T-helper 22 cell (primary cell): ENCODE results near the gene LRRC8C.

Experiments used
- DNase-seq: peaks from one replicate; pipeline ENCODE4 v3.0.0-alpha.2; 2020; ENCODE audit warnings: low read depth

LRRC8C gene

GRCh38 chr1:89732643-89733222, 99.8 kb downstream of the LRRC8C start:
- DNase-seq: no peak

GRCh38 chr1:89733748-89734147, 100.8 kb downstream of the LRRC8C start:
- DNase-seq: no peak

GRCh38 chr1:89734442-89734841, 101.5 kb downstream of the LRRC8C start:
- no peak for DNase-seq

GRCh38 chr1:89735479-89735878, 102.6 kb downstream of the LRRC8C start:
- DNase-seq: no peak

DNA sequence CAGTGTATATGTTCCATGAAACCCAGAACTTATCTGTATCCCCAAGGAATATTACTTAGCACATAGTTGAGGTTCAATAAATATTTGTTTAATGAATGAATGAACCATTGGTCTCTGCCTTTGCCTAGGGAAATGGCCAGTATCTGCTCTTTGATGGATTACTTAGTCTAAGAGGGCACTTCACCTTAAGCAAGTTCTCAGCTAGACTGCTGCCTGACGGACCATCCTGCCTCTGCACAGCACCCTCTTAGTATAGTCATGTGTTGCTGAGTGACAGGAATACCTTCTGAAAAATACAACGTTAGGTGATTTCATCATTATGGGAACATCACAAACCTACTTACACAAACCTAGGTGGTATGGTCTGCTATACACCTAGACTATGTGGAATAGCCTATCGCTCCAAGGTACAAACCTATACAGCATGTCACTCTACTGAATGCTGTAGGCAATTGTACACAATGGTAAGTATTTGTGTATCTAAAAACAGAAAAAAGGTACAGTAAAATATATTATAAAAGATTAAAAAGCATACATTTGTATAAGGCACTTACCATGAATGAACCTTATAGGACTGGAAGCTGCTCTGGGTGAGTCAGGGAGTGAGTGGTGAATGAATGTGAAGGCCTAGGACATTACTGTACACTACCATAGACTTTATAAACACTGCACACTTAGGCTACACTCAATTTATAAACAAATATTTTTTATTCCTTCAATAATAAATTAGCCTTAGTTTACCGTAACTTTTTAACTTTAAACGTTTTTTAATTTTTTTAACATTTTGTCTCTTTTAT, 104.2 kb downstream of the LRRC8C start:
- no peak for DNase-seq

- DNase-seq: no peak
These were observed 105.1 kb downstream of the LRRC8C start for GRCh38 chr1:89737985-89738510.

GRCh38 chr1:89739013-89739843, 106.3 kb downstream of the LRRC8C start:
- no peak for DNase-seq

DNA sequence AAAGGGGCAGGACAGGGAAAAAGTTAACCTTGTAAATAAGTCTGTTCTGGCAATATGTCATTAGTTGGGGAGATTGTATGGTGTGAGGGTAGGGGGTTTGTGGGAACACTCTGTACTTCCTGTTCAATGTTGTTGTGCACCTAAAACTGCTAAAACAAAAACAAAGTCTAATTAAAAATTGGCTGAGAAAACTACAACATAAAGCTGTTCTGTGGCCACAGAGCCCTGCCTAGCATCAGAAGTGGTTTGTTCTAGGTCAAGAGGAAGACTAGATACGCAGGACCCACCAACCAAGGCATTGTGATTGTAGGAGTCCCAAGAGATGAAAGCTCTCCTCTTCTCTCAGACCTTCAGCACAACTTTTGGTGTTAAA, 106.9 kb downstream of the LRRC8C start:
- DNase-seq: no peak

DNA sequence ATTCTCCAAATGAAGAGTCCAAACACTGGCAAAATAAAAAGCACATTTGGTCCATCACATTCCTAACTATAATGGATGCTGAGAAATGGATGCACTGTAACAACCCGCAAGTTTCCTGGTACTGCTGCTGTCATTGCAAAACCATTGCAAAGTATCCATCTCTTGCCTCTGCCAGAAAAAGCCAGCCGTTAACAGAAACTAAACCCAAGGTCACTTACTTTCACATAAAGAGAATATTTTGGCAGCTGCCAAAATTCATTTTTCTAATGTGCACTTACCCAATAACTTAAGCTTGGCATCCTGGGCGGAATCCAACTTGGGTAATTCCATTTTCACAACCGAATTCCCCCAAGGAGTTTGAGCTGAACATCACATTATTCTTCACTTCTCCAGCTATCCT, 110.9 kb downstream of the LRRC8C start:
- DNase-seq: no peak

- DNase-seq: no peak
These were observed 113.7 kb downstream of the LRRC8C start for GRCh38 chr1:89746424-89747149.

- no peak for DNase-seq
These were observed 120.8 kb downstream of the LRRC8C start for GRCh38 chr1:89753761-89754160.

DNA sequence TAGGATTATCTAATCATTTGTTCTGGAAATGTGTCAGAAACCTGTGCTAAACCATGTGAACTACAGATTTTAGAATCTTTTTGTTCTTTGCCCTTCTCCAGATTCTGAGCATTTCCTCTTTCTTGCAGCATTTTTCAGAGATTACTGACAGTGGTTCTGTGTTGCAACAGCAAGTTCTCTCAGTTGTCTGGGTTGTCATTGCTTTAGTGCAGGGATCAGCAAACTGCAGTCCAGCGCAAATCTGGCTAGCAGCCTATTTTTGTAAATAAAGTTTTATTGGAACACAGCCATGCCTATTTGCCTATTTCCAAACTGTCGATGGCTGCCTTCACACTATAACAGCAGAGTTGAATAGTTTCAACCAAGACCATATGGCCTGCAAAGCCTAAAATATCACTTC, 121.6 kb downstream of the LRRC8C start:
- no peak for DNase-seq

GRCh38 chr1:89755591-89755990, 122.7 kb downstream of the LRRC8C start:
- DNase-seq: no peak

GRCh38 chr1:89757532-89757931, 124.6 kb downstream of the LRRC8C start:
- DNase-seq: no peak

- no peak for DNase-seq
These were observed 125.2 kb downstream of the LRRC8C start for GRCh38 chr1:89758156-89758555.

GRCh38 chr1:89759036-89759435, 126.1 kb downstream of the LRRC8C start:
- DNase-seq: no peak

DNA sequence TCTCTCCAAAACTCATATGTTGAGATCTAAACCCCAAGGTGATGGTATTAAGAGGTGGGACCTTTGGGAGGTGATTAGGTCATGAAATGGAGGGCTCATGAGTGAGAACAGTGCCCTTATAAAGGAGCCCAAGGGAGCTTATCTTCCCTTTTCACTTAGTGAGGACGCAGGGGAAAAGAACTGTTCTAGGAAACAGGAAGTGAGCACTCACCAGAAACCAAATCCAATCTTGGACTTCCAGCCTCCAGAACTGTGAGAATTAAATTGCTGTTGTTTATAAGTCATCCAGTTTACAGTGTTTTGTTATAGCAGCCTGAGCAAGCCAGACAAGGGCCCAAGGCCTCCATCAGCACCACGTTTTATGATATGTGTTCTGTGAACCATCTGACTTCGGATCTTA, 127.6 kb downstream of the LRRC8C start:
- no peak for DNase-seq

GRCh38 chr1:89761338-89761737, 128.4 kb downstream of the LRRC8C start:
- no peak for DNase-seq

GRCh38 chr1:89761901-89762300, 129.0 kb downstream of the LRRC8C start:
- DNase-seq: no peak

DNA sequence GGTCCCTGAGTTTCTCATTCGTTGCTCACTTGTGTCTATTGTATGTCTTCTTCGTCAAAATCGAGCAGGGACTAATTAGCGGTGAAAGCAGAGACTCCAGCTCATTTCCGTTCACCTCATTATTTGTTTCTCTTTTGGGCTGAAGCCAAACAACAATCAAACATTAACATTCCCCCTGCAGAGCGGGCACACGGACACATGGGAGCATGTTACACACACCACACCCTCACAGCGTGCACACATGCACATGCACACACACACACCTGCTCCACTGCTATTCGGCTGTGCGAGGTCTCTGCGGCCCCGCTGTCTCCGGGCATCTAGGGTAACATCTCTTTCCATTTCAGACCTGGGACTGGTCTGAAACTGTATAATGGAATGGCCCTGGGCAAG, 129.5 kb downstream of the LRRC8C start:
- DNase-seq: no peak

DNA sequence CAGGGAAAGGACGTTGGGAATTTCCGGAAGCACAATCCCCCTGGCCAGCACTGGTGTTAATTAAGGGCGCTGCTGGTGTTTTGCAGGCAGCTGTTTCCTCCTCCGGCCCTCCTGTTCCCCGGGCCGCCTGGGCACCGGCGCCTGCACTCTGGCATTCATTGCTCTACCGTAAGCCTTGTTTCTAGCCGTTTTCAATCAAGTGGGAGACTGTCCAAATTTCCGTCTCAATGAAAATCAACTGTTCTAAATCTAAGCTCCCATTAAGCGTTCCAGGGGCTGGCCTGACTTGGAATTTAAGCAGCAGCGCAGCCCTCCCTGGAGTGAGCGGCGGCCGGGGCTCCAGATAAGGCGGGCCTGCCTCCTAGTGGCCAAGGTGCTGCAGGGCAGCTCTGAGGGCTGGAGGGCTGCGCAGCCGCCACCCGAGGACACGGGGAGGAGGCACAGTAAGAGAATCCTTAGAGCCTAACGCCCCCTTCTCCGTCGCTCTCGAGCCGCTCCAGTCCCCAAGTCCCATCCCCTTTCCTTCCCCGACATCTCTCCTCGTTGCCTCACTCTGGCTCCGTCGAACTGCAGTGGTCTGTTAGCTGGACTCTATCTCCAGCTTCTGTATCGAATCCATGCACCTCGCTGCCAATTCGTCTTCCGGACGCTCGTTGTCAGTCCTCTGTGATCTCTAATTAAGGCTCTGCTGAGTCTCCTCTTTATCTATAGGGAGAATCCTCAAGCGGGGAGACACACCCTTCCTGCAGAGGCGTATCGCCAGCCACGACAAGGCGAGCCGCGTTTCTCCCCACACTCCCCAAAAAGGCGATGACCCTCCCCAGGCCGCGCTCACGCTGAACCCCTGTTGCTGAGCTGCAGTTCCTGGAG, 130.1 kb downstream of the LRRC8C start:
- DNase-seq: peak; percentile 68
